Stimulated activated naive CD8-positive, alpha-beta T cell treated with anti-CD3 and anti-CD28 coated beads, Interleukin-15, amount 100 ng/mL, for 72 hours (primary cell): ENCODE results near the gene MEA1.

Experiments
- ATAC-seq: fragments of 150-1000 bp; cut with Tn5 transposase; 2 replicates; pipeline ENCODE4 v1.10.0; 2021; ENCODE audit warnings: mild to moderate bottlenecking, moderate library complexity
- DNase-seq, 2 donors: peaks; one replicate each; pipeline ENCODE4 v3.0.0; 2021 to 2022
- H3K27ac Mint-ChIP-seq, 2 donors: one replicate each; pipeline ENCODE4 v1.8.0; 2022; ENCODE audit warnings: mild to moderate bottlenecking in 2 of 2, mixed read lengths in 2 of 2, moderate library complexity in 2 of 2
- H3K27me3 Mint-ChIP-seq: one replicate; pipeline ENCODE4 v1.8.0; 2022; ENCODE audit warnings: mixed read lengths
- H3K4me1 Mint-ChIP-seq: one replicate; pipeline ENCODE4 v1.8.0; 2022; ENCODE audit warnings: mild to moderate bottlenecking, mixed read lengths
- H3K4me3 Mint-ChIP-seq, 2 donors: one replicate each; pipeline ENCODE4 v1.8.0; 2022; ENCODE audit warnings: mild to moderate bottlenecking in 2 of 2, mixed read lengths in 2 of 2, moderate library complexity in 1 of 2
- H3K9me3 Mint-ChIP-seq, 2 donors: one replicate each; pipeline ENCODE4 v1.8.0; 2022; ENCODE audit warnings: mixed read lengths in 2 of 2

The MEA1 gene

DNA sequence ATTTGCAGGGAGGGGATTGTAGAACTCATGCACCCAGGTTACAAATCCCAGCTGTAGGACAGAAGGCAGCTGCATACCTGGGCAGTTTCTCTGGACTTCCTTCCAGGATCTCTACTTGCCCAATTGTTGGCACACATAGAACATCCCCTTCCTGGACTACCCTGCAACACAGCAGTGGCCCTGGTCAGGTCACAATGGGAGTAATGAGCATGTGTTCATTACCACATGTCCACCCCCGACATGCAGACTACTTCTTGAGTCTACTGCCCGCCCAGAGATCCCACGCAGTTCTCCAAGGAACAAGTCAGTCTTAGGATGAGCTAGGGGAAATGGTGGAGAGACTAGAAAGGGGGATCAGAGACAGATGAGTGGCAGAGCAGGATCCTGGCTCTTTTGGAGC is 39.8 kb downstream of the MEA1 start:
- Mint-ChIP-seq H3K27ac (peak overlapping the region in 1 of 2 donors; percentile 34), H3K4me3 (no peak overlapping the region), H3K9me3 (no peaks in the 10 kb centered on the region), H3K4me1 (peaks cover 58% of the 10 kb centered on the region), H3K27me3 (no peaks in the 10 kb centered on the region)
- ATAC-seq, result no peak
- no peak for DNase-seq

GRCh38 chr6:42971746-42972327 is 41.9 kb downstream of the MEA1 start:
- DNase-seq (no peak), ATAC-seq (no peak)
- Mint-ChIP-seq H3K27ac (no peak overlapping the region), H3K4me3 (no peak overlapping the region), H3K27me3 (no peaks in the 10 kb centered on the region), H3K4me1 (peaks cover 46% of the 10 kb centered on the region), H3K9me3 (no peaks in the 10 kb centered on the region)

DNA sequence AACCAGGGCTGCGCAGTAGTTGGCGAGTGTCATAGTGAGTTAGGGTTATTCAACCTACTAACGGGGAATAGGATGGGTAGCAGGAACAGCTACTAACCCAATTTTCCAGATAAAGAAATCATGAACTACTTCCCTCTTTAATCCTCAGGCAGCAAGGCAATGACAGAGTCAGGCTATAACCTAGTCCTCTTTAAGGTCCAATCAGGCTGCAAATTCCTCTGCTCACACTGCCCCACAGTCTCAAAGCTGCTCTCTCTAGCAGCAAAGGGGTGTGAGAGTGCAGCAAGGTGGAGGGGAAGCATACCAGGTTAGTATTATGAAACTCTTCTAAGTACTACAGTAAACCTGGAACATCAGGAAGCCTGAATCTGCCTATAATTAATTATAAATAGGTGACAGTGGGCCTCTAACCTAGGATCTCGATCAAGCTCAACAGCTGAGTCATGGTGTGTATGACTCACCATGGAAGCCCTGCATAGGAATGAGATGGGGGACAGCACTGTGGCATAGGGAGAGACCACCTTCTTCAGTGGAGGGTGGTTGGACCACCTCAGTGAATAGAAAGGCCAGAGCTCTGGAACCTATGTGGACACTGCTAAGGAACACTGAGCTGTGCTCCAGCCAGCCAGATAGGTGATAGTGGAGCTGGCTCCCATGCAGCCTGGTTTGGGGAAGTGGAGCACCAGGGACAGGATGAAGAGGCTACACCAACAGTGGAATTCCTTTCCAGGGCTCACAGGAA is 42.7 kb downstream of the MEA1 start:
- peak overlapping the region in 1 of 2 donors; percentile 50 for H3K4me3 Mint-ChIP-seq
- H3K9me3 Mint-ChIP-seq, result no peaks in the 10 kb centered on the region
- no peak for DNase-seq
- peaks cover 43% of the 10 kb centered on the region for H3K4me1 Mint-ChIP-seq
- H3K27me3 Mint-ChIP-seq, result no peaks in the 10 kb centered on the region
- peak; percentile 40 for ATAC-seq
- peak overlapping the region in 1 of 2 donors; percentile 12 for H3K27ac Mint-ChIP-seq

GRCh38 chr6:42969934-42970333 is 43.8 kb downstream of the MEA1 start:
- H3K4me1 Mint-ChIP-seq, result peaks cover 33% of the 10 kb centered on the region
- peak overlapping the region in 1 of 2 donors; percentile 54 for H3K27ac Mint-ChIP-seq
- H3K4me3 Mint-ChIP-seq, result no peak overlapping the region
- ATAC-seq (no peak), DNase-seq (no peak)
- no peaks in the 10 kb centered on the region for H3K27me3 Mint-ChIP-seq
- H3K9me3 Mint-ChIP-seq, result no peaks in the 10 kb centered on the region

GRCh38 chr6:42969431-42969830 is 44.3 kb downstream of the MEA1 start:
- Mint-ChIP-seq H3K4me1 (peaks cover 28% of the 10 kb centered on the region), H3K4me3 (no peak overlapping the region), H3K9me3 (no peaks in the 10 kb centered on the region), H3K27me3 (no peaks in the 10 kb centered on the region), H3K27ac (no peak overlapping the region)
- DNase-seq (no peak), ATAC-seq (no peak)

GRCh38 chr6:42968783-42969182 is 45.0 kb downstream of the MEA1 start:
- Mint-ChIP-seq H3K27me3 (no peaks in the 10 kb centered on the region), H3K27ac (no peak overlapping the region), H3K4me3 (no peak overlapping the region), H3K4me1 (peaks cover 28% of the 10 kb centered on the region), H3K9me3 (no peaks in the 10 kb centered on the region)
- ATAC-seq (no peak), DNase-seq (no peak)

- peaks cover 28% of the 10 kb centered on the region for H3K4me1 Mint-ChIP-seq
- H3K9me3 Mint-ChIP-seq, result no peaks in the 10 kb centered on the region
- no peak overlapping the region for H3K27ac Mint-ChIP-seq
These were observed 45.5 kb downstream of the MEA1 start for GRCh38 chr6:42968126-42968701.

DNA sequence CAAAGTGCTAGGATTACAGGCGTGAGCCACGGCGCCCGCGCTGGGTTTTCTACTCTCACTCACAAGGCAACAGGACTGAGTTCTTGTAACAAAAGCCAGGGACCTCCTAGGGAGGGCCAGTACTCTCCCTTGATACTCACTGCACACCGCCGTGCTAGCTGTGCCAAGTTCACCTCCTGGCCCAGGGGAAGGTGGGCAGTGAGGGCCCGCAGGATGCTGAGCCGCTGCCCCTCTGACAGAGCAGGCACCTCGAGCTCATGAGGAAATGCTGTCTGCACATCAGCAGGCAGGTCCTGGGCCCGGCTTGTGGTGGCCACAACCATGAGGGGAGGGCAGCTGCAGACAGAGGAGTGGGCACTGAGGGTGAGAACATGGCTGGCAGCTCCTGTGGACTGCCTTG is 46.5 kb downstream of the MEA1 start:
- no peak overlapping the region for H3K4me3 Mint-ChIP-seq
- H3K27me3 Mint-ChIP-seq, result no peaks in the 10 kb centered on the region
- no peaks in the 10 kb centered on the region for H3K9me3 Mint-ChIP-seq
- ATAC-seq (no peak), DNase-seq (no peak)
- H3K4me1 Mint-ChIP-seq, result peaks cover 27% of the 10 kb centered on the region
- H3K27ac Mint-ChIP-seq, result no peak overlapping the region

More at GRCh38 chr6:42968126-42968701, 45.5 kb downstream of the MEA1 start:
- Mint-ChIP-seq H3K27me3 (no peaks in the 10 kb centered on the region), H3K4me3 (no peak overlapping the region)
- ATAC-seq, result no peak
- no peak for DNase-seq

DNA sequence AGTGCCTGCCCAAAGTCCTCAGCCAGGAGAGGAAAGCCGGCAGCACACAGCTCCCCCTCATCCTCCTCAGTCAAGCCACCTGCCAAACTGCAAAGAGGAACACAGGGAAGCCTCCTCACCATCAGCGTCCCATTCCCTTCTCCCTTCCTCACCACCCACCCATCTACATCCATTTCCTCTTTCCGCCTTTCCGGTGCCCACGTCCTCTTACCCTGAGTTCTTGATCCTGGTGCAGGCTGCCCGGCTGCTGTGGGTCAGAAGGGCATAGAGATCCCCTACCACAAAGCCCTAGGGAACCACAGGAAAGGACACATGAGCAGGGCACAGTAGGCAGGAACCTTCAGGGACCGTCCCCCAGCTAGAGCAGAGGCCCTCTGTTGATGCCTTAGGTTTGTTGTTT is 47.2 kb downstream of the MEA1 start:
- no peak overlapping the region for H3K27ac Mint-ChIP-seq
- no peaks in the 10 kb centered on the region for H3K27me3 Mint-ChIP-seq
- ATAC-seq, result no peak
- no peaks in the 10 kb centered on the region for H3K9me3 Mint-ChIP-seq
- no peak for DNase-seq
- no peak overlapping the region for H3K4me3 Mint-ChIP-seq
- peaks cover 21% of the 10 kb centered on the region for H3K4me1 Mint-ChIP-seq

- Mint-ChIP-seq H3K9me3 (no peaks in the 10 kb centered on the region), H3K27ac (no peak overlapping the region)
These were observed 49.7 kb downstream of the MEA1 start for GRCh38 chr6:42963855-42964605.

DNA sequence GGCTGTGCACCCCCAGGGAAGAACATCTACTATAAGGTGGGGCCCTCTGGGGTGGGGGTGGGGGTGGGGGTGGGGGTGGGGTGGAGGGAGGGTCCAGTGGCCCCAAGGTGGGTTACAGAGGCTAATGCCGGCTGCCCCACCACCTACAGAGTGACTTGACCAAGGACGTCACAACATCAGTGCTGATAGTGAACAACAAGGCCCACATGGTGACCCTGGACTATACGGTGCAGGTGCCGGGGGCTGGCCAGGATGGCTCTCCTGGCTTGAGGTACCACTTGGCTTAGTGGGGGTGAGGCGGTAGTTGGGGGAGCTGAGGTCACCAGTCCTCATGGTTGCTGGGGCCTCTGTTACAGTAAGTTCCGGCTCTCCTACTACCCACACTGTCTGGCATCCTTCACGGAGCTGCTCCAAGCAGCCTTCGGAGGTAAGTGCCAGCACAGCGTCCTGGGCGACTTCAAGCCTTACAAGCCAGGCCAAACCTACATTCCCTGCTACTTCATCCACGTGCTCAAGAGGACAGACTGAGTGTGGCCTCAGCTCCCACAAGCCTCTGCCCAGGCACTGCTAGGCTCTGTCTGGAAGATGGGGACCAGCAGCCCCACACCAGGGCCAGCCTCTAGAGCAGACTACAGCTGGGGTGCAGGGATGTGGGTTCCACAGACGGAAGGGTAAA is 50.4 kb downstream of the MEA1 start:
- peaks cover 8% of the 10 kb centered on the region for H3K27me3 Mint-ChIP-seq

More at GRCh38 chr6:42963855-42964605, 49.7 kb downstream of the MEA1 start:
- ATAC-seq (peak; percentile 64), DNase-seq (peak in 1 of 2 donors; percentile 35)
- Mint-ChIP-seq H3K27me3 (peaks cover 8% of the 10 kb centered on the region), H3K4me1 (peaks cover 32% of the 10 kb centered on the region), H3K4me3 (no peak overlapping the region)

GRCh38 chr6:42962502-42963178 is 51.1 kb downstream of the MEA1 start:
- Mint-ChIP-seq H3K27me3 (peaks cover 8% of the 10 kb centered on the region), H3K9me3 (no peaks in the 10 kb centered on the region), H3K4me1 (peaks cover 32% of the 10 kb centered on the region), H3K27ac (no peak overlapping the region), H3K4me3 (no peak overlapping the region)
- ATAC-seq (no peak), DNase-seq (no peak)

More for the DNA sequence above, 50.4 kb downstream of the MEA1 start:
- H3K4me3 Mint-ChIP-seq, result no peak overlapping the region
- ATAC-seq (no peak), DNase-seq (no peak)
- no peak overlapping the region for H3K27ac Mint-ChIP-seq
- no peaks in the 10 kb centered on the region for H3K9me3 Mint-ChIP-seq
- peaks cover 32% of the 10 kb centered on the region for H3K4me1 Mint-ChIP-seq

DNA sequence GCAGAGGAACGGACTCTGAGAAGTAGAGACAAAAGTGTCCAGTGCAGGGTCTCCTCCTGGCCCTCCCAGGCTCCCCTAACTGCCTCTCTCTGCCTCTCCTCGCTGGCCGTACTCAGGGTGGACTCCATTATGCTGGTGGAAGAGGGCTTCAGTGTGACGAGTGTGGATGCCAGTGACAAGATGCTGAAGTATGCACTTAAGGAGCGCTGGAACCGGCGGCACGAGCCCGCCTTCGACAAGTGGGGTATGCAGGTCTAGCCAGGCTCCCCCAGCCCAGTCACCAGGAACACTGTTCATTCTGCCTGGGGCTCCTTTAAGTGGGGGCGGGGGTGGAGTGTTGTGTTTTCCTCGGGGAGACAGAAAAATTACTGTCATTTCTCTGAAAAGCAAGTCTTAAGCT is 51.6 kb downstream of the MEA1 start:
- no peaks in the 10 kb centered on the region for H3K9me3 Mint-ChIP-seq
- DNase-seq, result no peak
- no peak overlapping the region for H3K27ac Mint-ChIP-seq
- peaks cover 8% of the 10 kb centered on the region for H3K27me3 Mint-ChIP-seq
- ATAC-seq, result no peak
- H3K4me3 Mint-ChIP-seq, result no peak overlapping the region
- H3K4me1 Mint-ChIP-seq, result peaks cover 27% of the 10 kb centered on the region
